ENCODE measurements around the gene ZSWIM9. TPM values are rescaled to one million over a fixed set of nuclear protein-coding genes. Genes with fewer than 3 reads are reported as not detected.

ZSWIM9 gene
- polyA plus RNA-seq, 1 donor from 2014 or later = 2.6 TPM

DNA sequence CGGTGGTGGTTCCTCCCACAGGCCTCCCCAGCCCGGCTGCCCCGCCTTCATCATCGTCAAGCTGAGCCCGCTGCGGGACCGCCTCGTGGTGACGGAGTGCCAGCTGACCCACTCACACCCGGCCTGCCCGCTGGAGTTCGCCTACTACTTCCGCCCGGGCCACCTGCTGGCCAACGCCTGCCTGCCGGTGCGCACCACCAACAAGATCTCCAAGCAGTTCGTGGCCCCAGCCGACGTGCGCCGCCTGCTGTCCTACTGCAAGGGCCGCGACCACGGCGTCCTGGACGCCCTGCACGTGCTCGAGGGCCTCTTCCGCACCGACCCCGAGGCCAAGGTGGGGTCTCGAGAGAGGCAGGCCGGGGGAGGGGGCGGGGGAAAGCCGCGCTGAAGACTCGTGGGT, 12.0 kb downstream of the ZSWIM9 start:
- Histone ChIP-seq H3K36me3 (ENCODE audit: insufficient read depth, low read length) (no peaks in the 10 kb centered on the region), H4K20me1 (ENCODE audit: insufficient read depth) (no peaks in the 10 kb centered on the region), H3K4me2 (ENCODE audit: low read length) (no peak overlapping the region), H3K4me3 (ENCODE audit: low read length) (no peak overlapping the region), H3K9me2 (ENCODE audit: insufficient read depth, low read length) (no peaks in the 10 kb centered on the region), H3K79me2 (replicated peaks; ENCODE audit: insufficient read depth, low read length) (no peaks in the 10 kb centered on the region), H3K9me3 (ENCODE audit: low read length) (peaks cover 11% of the 10 kb centered on the region), H3K9ac (ENCODE audit: low read length) (no peak overlapping the region), H3F3A (ENCODE audit: insufficient read depth, low read length, poor library complexity, severe bottlenecking) (no peaks in the 10 kb centered on the region), H3K27ac (ENCODE audit: low read length) (no peak overlapping the region), H2AFZ (ENCODE audit: low read depth, low read length) (no peak overlapping the region), H3K27me3 (ENCODE audit: insufficient read depth, low read depth, low read length) (no peaks in the 10 kb centered on the region)
- no peak for TF ChIP-seq EP300 (conservative IDR thresholded peaks at IDR 0.05; ENCODE audit: poor library complexity, severe bottlenecking)
- TF ChIP-seq, protein P1, sequence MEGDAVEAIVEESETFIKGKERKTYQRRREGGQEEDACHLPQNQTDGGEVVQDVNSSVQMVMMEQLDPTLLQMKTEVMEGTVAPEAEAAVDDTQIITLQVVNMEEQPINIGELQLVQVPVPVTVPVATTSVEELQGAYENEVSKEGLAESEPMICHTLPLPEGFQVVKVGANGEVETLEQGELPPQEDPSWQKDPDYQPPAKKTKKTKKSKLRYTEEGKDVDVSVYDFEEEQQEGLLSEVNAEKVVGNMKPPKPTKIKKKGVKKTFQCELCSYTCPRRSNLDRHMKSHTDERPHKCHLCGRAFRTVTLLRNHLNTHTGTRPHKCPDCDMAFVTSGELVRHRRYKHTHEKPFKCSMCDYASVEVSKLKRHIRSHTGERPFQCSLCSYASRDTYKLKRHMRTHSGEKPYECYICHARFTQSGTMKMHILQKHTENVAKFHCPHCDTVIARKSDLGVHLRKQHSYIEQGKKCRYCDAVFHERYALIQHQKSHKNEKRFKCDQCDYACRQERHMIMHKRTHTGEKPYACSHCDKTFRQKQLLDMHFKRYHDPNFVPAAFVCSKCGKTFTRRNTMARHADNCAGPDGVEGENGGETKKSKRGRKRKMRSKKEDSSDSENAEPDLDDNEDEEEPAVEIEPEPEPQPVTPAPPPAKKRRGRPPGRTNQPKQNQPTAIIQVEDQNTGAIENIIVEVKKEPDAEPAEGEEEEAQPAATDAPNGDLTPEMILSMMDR (IDR thresholded peaks at IDR 0.05; ENCODE audit: poor library complexity, severe bottlenecking) = no peak
- no peak for TF ChIP-seq TAF1 (IDR thresholded peaks at IDR 0.05; ENCODE audit: low read depth)
- TF ChIP-seq SMC3 (conservative IDR thresholded peaks at IDR 0.05; ENCODE audit: poor library complexity) = no peak
- TF ChIP-seq RAD21 (conservative IDR thresholded peaks at IDR 0.05) = no peak
- TF ChIP-seq MXI1 (conservative IDR thresholded peaks at IDR 0.05; ENCODE audit: poor library complexity, severe bottlenecking) = no peak
- TF ChIP-seq, protein P2, sequence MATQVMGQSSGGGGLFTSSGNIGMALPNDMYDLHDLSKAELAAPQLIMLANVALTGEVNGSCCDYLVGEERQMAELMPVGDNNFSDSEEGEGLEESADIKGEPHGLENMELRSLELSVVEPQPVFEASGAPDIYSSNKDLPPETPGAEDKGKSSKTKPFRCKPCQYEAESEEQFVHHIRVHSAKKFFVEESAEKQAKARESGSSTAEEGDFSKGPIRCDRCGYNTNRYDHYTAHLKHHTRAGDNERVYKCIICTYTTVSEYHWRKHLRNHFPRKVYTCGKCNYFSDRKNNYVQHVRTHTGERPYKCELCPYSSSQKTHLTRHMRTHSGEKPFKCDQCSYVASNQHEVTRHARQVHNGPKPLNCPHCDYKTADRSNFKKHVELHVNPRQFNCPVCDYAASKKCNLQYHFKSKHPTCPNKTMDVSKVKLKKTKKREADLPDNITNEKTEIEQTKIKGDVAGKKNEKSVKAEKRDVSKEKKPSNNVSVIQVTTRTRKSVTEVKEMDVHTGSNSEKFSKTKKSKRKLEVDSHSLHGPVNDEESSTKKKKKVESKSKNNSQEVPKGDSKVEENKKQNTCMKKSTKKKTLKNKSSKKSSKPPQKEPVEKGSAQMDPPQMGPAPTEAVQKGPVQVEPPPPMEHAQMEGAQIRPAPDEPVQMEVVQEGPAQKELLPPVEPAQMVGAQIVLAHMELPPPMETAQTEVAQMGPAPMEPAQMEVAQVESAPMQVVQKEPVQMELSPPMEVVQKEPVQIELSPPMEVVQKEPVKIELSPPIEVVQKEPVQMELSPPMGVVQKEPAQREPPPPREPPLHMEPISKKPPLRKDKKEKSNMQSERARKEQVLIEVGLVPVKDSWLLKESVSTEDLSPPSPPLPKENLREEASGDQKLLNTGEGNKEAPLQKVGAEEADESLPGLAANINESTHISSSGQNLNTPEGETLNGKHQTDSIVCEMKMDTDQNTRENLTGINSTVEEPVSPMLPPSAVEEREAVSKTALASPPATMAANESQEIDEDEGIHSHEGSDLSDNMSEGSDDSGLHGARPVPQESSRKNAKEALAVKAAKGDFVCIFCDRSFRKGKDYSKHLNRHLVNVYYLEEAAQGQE (IDR thresholded peaks at IDR 0.05; ENCODE audit: borderline replicate concordance) = no peak
- no peak for TF ChIP-seq POLR2AphosphoS5 (IDR thresholded peaks at IDR 0.05)
- no peak for TF ChIP-seq EZH2 (IDR thresholded peaks at IDR 0.05; ENCODE audit: borderline replicate concordance, insufficient read depth, low read length, poor library complexity, severe bottlenecking)

DNA sequence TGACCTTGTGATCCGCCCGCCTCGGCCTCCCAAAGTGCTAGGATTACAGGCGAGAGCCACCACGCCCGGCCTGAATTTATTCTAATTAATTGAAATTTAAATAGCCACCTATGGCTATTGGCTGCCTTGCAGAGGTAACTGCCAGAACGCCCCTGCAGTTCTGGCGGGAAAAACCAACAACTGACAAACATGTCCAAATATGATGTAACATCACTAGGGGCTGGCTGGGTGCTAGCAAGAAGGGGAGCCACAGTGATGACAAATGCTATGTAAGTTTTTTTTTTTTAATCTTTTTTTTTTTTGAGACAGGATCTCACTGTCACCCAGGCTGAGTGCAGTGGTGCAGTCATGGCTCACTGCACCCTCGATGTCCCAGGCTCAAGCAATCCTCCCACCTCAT, 12.9 kb downstream of the ZSWIM9 start:
- Histone ChIP-seq H3K4me2 (ENCODE audit: low read length) (no peak overlapping the region), H2AFZ (ENCODE audit: low read depth, low read length) (no peak overlapping the region)

More for the DNA sequence above, 12.9 kb downstream of the ZSWIM9 start:
- TF ChIP-seq RAD21 (conservative IDR thresholded peaks at IDR 0.05) (no peak), EP300 (conservative IDR thresholded peaks at IDR 0.05; ENCODE audit: poor library complexity, severe bottlenecking) (no peak), POLR2AphosphoS5 (IDR thresholded peaks at IDR 0.05) (no peak), TAF1 (IDR thresholded peaks at IDR 0.05; ENCODE audit: low read depth) (no peak), EZH2 (IDR thresholded peaks at IDR 0.05; ENCODE audit: borderline replicate concordance, insufficient read depth, low read length, poor library complexity, severe bottlenecking) (no peak), MXI1 (conservative IDR thresholded peaks at IDR 0.05; ENCODE audit: poor library complexity, severe bottlenecking) (no peak), SMC3 (conservative IDR thresholded peaks at IDR 0.05; ENCODE audit: poor library complexity) (no peak)
- TF ChIP-seq, protein P2 (IDR thresholded peaks at IDR 0.05; ENCODE audit: borderline replicate concordance) = no peak
- TF ChIP-seq, protein P1 (IDR thresholded peaks at IDR 0.05; ENCODE audit: poor library complexity, severe bottlenecking) = no peak
- Histone ChIP-seq H3K4me3 (ENCODE audit: low read length) (no peak overlapping the region), H3K9me2 (ENCODE audit: insufficient read depth, low read length) (no peaks in the 10 kb centered on the region), H3K36me3 (ENCODE audit: insufficient read depth, low read length) (no peaks in the 10 kb centered on the region), H4K20me1 (ENCODE audit: insufficient read depth) (no peaks in the 10 kb centered on the region), H3K27me3 (ENCODE audit: insufficient read depth, low read depth, low read length) (no peaks in the 10 kb centered on the region), H3K27ac (ENCODE audit: low read length) (no peak overlapping the region), H3K9me3 (ENCODE audit: low read length) (peaks cover 11% of the 10 kb centered on the region), H3K9ac (ENCODE audit: low read length) (no peak overlapping the region), H3F3A (ENCODE audit: insufficient read depth, low read length, poor library complexity, severe bottlenecking) (no peaks in the 10 kb centered on the region), H3K79me2 (replicated peaks; ENCODE audit: insufficient read depth, low read length) (no peaks in the 10 kb centered on the region)
